Colonic mucosa (tissue), 4 donors: ENCODE data around the gene POLR3C. TPM values are rescaled to one million over a fixed set of nuclear protein-coding genes. Genes with fewer than 3 reads are reported as not detected.

Experiments
- DNase-seq: peaks from one replicate; pipeline ENCODE4 v3.0.0-alpha.2; 2020
- H3K27ac ChIP-seq: fragments of 200-600 bp; one replicate; pipeline ENCODE4 v1.8.0; 2021
- H3K27me3 ChIP-seq: fragments of 200-600 bp; one replicate; pipeline ENCODE4 v1.8.0; 2021
- H3K36me3 ChIP-seq: fragments of 200-600 bp; one replicate; pipeline ENCODE4 v1.8.0; 2021
- H3K4me1 ChIP-seq: fragments of 200-600 bp; one replicate; pipeline ENCODE4 v1.8.0; 2021; ENCODE audit warnings: mild to moderate bottlenecking
- H3K4me3 ChIP-seq: fragments of 200-600 bp; one replicate; pipeline ENCODE4 v1.8.0; 2021
- H3K9ac ChIP-seq, 2 donors: one replicate each; pipeline ENCODE4 v1.7.0; 2013; ENCODE audit warnings: control low read depth in 2 of 2, low read depth in 2 of 2, low read length in 2 of 2
- H3K9me3 ChIP-seq: fragments of 200-600 bp; one replicate; pipeline ENCODE4 v1.8.0; 2021
- CTCF ChIP-seq: fragments of 200-600 bp; IDR thresholded peaks from one replicate; pipeline ENCODE4 v1.8.0; 2022; ENCODE audit warnings: antibody characterized with exemption, mild to moderate bottlenecking
- intact Hi-C: fragments of 100-400 bp; cut with DNase I; formaldehyde crosslinking; loops from one replicate; pipeline ENCODE4 v1.14.1; 2022
- total RNA-seq, 2 donors: library from RNA; stranded (reverse); fragmentation: NEBNext Ultra II Directional in 1 of 2; extraction: Animal tissue kit (Norgen Biotek cat#: 25700) in 1 of 2; gene quantifications; one replicate each; pipeline ENCODE4 v1.2.1, GENCODE V29; 2021
- donor health status: healthy.
- donor health status: DM: no; HTN: no; CAD: no.
- donor health status: DM: no; HTN: no; CAD: no.

POLR3C gene, protein sequence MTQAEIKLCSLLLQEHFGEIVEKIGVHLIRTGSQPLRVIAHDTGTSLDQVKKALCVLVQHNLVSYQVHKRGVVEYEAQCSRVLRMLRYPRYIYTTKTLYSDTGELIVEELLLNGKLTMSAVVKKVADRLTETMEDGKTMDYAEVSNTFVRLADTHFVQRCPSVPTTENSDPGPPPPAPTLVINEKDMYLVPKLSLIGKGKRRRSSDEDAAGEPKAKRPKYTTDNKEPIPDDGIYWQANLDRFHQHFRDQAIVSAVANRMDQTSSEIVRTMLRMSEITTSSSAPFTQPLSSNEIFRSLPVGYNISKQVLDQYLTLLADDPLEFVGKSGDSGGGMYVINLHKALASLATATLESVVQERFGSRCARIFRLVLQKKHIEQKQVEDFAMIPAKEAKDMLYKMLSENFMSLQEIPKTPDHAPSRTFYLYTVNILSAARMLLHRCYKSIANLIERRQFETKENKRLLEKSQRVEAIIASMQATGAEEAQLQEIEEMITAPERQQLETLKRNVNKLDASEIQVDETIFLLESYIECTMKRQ
- 10 to 100 TPM; 17.2 to 18.8 TPM for total RNA-seq

DNA sequence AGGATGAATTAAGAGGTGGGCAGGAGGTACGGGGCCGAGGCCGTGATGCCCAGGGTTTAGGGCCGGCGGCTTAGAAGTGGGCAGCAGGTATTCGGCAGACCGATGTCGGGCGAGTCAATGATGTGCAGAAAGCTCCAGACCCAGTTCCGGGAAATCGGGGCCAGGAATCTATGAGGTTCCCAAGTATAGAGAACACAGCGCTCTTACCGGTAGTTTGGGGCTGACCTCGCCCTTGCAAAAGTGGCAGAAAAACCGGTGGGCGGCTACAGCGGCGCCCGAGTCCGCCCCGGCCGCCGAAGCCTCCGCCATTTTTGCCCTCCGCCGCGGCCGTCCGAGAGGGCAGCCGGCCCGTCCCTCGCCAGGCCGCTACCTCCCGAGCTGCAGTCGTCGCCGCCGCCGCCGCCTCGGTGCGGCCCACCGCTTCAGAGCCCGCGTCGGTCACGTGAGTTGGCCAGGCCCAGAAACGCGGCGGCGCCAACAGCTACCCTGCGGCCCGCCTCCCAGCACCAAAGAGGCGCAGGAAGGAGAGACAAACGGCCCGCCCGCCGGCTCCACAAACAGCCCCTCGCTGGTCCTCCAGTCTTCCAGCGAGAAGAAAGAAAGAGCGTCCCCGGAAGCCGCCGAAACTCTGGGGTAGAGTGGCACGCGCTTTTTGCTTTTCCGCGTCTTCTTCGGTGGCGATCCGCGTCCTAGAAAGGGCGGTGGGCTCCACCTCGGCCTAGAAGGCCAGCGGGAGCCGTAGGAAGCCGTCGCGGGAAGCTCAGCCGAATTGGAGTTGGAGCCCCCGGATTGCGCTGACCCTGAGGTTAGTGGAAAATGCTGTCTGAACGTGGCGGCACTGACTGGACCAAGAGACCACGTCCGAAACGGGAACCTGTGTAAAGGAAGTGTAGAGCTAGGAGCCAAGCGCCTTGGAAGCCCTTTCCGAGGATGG lies at the start of gene POLR3C, which contains the start of gene RNF115:
Gene POLR3C (plus strand): TSS at position 636 of the 934 bp plus-strand sequence. CDS start 1,577 bp downstream, outside the sequence.
Gene RNF115 (minus strand): TSS at position 531 of the 934 bp plus-strand sequence. CDS start 222 bp downstream, at position 309.
- H3K27me3 ChIP-seq = no peaks in the 10 kb centered on the region
- TF ChIP-seq CTCF = no peak
- H3K4me1 ChIP-seq = no peaks in the 10 kb centered on the region
- no peaks in the 10 kb centered on the region for H3K9me3 ChIP-seq
- H3K27ac ChIP-seq = peak within 1 kb of the TSS; percentile 93
- peak; percentile 91 for DNase-seq
- H3K36me3 ChIP-seq = peaks cover 4% of the 10 kb centered on the region
- peak within 1 kb of the TSS; percentile 82 for H3K4me3 ChIP-seq
- intact Hi-C loops = no loop called here
- peak within 1 kb of the TSS; percentile 87 to 94 for H3K9ac ChIP-seq

DNA sequence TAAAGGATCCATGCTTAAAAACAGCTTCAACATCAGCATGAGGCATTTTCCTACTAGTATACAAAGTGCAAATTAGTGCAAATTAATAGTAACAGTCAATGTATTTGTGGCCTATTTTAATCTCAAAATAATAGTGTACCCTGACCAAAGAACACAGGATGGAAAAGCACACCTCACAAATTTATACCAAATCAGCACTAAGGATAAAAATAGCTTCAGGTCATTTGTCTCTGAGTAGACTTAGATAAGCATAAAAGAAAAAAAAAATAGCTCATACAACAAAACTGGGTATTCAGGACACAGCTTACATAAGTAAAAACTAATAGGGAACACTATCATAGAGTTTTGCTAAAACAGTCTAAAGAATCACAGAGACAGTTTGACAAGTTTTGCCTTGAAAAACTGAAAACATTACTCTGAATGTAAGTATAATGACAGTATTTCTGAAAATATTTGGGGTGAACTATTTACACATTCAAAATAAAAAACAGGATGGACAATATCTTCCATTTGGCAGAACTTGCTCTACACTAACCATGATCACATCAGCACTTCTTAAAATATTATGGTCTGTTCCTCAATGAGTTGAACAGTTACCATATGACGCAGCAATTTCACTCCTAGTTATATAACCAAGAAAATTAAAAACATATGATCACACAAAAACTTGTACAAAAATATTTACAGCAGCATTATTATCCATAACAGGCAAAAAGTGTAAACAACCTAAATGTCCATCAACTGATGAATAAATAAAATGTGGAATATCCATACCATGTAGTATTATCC lies 46.4 kb upstream of the POLR3C start:
- H3K27ac ChIP-seq = no peak overlapping the region

DNA sequence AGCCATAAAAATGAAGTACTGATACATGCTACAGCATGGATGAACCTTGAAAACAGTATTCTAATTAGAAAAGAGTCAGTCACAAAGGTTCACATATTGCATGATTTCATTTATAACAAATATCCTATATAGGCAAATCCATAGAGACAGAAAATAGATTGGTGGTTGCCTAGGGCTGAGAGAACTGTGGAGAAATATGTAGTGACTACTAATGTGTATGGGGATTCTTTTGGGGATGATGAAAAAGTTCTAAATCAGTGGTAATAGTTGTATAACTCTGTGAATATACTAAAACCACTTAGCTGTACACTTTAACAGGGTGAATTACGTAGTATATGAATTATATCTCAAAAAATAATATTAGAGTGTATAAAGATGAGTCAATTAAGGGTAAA lies 45.9 kb upstream of the POLR3C start:
- no peaks in the 10 kb centered on the region for H3K9me3 ChIP-seq
- no peak overlapping the region for H3K27ac ChIP-seq
- no peaks in the 10 kb centered on the region for H3K27me3 ChIP-seq
- no peaks in the 10 kb centered on the region for H3K36me3 ChIP-seq
- intact Hi-C loops = no loop called here
- H3K4me1 ChIP-seq = no peaks in the 10 kb centered on the region
- H3K4me3 ChIP-seq = no peak overlapping the region
- H3K9ac ChIP-seq = no peak overlapping the region
- TF ChIP-seq CTCF = no peak
- no peak for DNase-seq

More for the DNA sequence above, 46.4 kb upstream of the POLR3C start:
- intact Hi-C loops = no loop called here
- Histone ChIP-seq H3K4me3 (no peak overlapping the region), H3K27me3 (no peaks in the 10 kb centered on the region), H3K9ac (no peak overlapping the region), H3K9me3 (no peaks in the 10 kb centered on the region), H3K4me1 (no peaks in the 10 kb centered on the region), H3K36me3 (no peaks in the 10 kb centered on the region)
- TF ChIP-seq CTCF = no peak
- DNase-seq = no peak

DNA sequence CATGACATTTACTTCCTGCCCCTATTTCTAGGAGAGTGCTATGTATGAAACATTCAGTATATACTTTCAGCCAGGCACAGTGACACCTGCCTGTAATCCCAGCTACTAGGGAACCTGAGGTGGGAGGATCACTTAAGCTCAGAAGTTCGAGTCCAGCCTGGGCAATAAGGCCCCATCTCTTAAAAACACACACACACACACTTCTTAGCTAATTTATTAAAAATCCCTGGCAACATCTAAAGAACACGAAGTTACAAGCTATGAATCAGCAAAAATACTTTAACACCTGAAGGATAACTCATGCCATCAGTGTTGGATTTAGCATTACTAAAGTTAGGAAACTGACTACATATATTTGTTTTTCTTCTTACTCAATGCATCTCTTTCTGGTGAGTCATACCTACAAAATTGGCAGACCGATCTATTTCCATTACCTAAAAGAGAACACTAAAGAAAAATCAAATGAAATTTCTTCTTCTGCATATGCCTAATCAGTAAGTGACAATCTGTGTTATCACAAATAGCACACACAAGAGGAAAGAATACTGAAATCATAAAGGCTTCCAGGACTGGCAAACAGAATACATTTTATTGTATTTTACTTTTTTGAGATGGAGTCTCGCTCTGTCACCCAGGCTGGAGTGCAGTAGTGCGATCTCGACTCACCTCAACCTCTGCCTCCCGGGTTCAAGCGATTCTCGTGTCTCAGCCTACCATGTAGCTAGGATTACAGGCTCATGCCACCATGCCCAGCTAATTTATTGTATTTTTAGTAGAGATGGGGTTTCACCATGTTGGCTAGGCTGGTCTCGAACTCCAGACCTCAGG lies 41.5 kb upstream of the POLR3C start:
- Histone ChIP-seq H3K9me3 (no peaks in the 10 kb centered on the region), H3K36me3 (no peaks in the 10 kb centered on the region), H3K9ac (no peak overlapping the region), H3K4me1 (peaks cover 4% of the 10 kb centered on the region), H3K4me3 (no peak overlapping the region), H3K27me3 (no peaks in the 10 kb centered on the region), H3K27ac (no peak overlapping the region)
- no peak for TF ChIP-seq CTCF
- intact Hi-C loops = no loop called here
- no peak for DNase-seq
